ENCODE measurements around the gene AIG1.

AIG1 gene

GRCh38 chr6:143169440-143169839 is 108.8 kb downstream of the AIG1 start:
- DNase-seq: no peak

- no peak for DNase-seq
Measured at GRCh38 chr6:143174516-143174915, 113.8 kb downstream of the AIG1 start.

- no peak for DNase-seq
Measured at GRCh38 chr6:143174951-143175350, 114.3 kb downstream of the AIG1 start.

DNA sequence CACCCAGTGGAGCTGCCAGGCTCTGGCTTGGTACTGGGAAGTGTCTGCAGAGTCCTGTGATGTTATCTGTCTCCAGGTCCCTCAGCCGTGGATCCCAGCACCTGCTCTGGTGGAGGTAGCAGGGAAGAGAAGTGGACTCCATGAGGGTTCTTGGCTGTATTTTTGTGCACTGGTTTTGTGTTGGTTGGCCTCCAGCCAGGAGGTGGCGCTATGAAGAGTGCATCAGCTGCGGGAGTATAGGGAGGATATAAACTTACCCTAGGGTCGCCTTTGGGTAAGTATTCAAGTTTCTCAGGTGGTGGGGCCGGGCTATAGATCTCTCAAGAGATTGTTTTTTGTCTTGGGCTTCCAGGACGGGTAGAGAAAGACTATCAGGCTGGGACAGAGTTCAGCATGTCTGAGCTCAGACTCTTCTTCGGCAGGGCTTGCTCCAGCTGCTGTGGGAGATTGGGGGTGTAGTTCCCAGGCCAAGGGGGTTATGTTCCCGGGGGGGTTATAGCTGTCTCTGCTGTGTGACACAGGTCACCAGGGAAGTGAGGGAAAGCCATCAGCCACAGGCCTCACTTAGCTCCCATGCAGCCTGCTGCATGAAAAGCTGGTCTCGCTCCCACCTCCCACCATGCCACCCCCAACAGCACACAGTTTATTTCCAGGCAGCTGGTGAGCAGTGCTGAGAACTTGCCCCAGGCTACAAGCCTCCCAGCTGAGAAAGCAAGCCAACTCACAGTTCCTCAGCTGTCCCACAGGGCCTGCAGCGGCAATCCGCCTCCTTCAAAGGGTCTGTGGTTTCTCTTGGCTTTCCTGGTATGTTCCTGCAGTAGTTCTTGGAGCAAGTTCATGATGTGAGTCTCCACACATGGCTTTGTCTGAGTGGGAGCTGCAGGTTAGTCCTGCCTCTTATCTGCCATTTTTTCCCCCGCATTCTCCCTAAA is 115.7 kb downstream of the AIG1 start:
- DNase-seq: no peak

DNA sequence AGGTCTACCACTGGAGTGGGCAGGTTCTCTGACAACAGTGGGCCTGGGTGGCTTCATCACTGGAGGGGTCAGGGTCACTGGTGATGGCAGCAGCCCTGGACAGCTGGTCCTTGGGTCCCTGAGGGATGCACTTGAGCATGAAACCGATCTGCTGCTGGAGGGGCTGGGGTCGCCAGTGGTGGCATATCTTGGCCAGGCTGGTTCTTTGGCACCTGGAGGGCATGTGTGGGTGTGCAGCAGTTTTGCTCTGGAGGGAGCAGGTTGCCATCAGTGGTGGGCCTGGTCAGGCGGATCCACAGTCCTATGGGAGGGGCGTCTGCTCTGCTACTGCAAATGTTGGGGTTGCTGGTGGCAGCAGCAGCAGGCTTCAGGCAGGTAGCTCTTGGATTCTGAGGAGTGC is 117.0 kb downstream of the AIG1 start:
- DNase-seq: no peak

- no peak for DNase-seq
Measured at GRCh38 chr6:143179096-143179495, 118.4 kb downstream of the AIG1 start.

DNA sequence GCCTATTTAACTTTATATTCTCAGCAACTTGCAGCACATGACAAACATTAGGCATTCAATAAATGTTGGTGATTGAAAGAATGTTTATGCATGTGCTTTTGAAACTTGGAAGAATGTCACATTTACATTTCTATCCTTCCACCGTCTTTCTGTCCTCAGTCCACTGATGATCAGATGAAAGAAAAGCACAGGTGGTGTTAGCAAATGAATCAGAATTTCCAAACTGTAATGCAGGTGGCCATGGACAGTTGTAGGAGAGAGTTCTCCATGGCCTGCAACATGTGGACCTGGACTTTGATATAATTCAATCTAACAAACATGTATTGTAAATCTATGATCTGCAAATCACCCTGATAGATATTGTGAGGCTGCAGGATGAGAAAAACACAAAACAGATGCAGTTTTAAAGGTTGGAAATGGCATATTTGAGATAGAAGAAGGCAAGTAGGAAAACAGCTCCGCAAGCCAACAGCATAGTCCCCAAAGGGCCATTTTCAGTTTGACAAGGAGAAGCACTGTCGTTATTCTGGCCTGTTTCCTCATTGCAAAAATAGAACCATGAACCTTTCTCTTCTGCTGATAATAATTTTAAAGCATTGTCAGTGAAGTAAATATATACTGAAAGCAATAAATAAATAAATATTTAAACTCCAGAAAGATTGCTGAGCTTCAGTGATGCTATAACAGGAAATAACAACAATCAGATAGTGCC is 119.4 kb downstream of the AIG1 start:
- no peak for DNase-seq

GRCh38 chr6:143180826-143181225 is 120.1 kb downstream of the AIG1 start:
- DNase-seq: no peak

GRCh38 chr6:143183666-143184065 is 123.0 kb downstream of the AIG1 start:
- no peak for DNase-seq

DNA sequence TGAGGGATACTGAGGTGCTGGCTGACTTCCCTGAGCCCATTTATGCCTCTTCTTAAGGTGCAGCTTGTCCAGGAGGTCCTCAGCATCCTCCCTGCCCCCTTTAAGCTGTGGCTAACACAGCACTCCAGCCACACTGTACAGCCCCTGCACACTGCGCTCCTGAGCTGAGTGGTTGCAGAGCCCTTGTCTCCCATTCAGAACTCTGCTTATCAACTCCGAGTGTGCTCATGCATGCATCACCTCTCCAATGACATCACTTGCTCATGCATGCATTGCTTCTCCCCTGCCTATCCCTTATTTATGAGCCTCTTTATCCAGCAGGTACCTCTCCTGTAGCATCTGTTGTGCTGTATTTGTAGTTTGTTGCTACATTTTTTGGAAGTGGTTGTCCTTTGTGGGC is 124.6 kb downstream of the AIG1 start:
- no peak for DNase-seq

- no peak for DNase-seq
Measured at GRCh38 chr6:143187238-143187923, 126.7 kb downstream of the AIG1 start.

GRCh38 chr6:143188292-143188691 is 127.6 kb downstream of the AIG1 start:
- no peak for DNase-seq

DNA sequence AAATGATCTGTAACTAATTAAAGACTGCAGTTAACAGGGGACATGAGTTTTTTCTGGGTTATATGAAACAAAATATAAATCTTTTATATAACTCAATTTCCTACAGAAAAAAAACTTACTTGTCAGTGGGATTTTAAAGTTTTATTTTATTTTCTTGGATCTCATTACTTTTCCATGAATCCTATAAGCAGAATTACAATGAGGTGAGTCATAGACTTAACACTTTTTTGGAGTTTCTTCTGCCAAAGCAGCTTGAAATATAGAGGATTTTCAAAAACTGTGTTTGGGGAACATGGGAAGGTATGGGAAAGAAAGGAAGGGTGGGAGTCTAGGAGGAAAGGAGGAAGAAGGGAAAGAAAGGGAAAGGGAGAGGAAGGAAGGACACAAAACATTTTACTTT is 130.7 kb downstream of the AIG1 start:
- DNase-seq: no peak

GRCh38 chr6:143192766-143193165 is 132.1 kb downstream of the AIG1 start:
- no peak for DNase-seq

DNA sequence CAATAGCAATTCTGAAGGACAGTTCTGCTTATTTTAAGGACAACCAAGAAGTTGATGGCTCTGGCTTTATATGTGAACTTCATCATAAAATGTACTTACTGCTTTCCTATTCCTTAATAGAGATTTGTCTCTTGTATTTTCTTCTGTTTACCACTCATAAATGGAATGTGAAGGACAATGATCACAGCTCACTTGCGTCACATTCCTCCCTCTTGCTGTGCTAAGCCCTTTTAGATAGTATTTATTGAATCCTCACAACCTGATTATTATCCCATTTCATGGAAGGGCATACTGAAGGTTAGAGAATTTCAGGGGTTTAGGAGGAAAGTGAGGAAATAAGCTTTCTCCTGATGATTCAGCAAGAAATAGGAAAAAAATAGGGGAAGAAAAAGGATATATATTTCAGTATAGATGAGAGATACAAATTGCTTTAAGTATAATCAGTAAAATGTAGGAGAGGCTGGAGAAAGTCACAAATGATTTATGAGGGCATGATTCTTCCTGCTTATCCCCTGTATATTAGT is 132.9 kb downstream of the AIG1 start:
- DNase-seq: no peak

DNA sequence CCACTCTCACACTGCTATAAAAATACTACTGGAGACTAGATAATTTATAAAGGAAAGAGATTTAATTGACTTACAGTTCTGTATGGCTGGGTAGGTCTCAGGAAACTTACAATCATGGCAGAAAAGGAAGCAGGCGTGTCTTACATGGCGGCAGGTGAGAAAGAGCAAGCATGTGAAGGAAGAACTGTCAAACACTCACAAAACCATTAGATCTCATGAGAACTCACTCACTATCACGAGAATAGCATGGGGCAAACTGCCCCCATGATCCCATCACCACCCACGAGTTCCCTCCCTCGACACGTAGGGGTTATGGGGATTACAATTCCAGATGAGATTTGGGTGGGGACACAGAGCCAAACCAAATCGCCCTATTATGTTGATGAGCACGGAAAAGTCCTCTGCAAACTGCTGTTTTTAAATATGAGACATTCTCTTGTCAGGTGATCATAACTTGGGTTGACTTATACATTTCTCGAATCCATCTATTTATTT is 133.5 kb downstream of the AIG1 start:
- DNase-seq: no peak

DNA sequence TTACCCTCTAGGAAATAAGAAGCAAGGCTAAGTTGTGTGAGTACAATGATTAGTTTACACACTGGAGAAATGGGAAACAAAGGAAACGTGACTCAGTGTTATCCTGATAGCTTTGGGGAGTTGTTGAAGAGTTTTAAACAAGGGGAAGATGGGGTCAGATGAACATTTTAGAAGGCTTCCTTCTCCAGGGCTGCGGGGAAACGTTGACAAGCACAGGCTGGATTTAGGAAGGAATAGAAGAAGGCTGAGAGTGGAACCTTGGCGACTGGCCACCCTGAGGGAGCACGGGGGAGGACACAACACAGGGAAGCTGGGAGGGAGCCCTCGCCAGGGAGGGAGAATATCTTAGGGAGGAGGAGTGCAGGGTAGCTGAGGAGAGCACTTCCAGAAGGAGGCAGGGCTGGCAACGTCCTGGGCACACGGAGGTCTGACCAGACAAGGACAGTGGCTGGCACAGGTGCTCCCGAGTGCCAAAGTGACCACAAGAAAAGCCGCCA is 134.7 kb downstream of the AIG1 start:
- DNase-seq: no peak

GRCh38 chr6:143196525-143197225 is 136.0 kb downstream of the AIG1 start:
- DNase-seq: no peak

- no peak for DNase-seq
Measured at GRCh38 chr6:143197377-143197776, 136.7 kb downstream of the AIG1 start.

GRCh38 chr6:143198312-143198711 is 137.6 kb downstream of the AIG1 start:
- DNase-seq: no peak

GRCh38 chr6:143199291-143199690 is 138.6 kb downstream of the AIG1 start:
- no peak for DNase-seq

DNA sequence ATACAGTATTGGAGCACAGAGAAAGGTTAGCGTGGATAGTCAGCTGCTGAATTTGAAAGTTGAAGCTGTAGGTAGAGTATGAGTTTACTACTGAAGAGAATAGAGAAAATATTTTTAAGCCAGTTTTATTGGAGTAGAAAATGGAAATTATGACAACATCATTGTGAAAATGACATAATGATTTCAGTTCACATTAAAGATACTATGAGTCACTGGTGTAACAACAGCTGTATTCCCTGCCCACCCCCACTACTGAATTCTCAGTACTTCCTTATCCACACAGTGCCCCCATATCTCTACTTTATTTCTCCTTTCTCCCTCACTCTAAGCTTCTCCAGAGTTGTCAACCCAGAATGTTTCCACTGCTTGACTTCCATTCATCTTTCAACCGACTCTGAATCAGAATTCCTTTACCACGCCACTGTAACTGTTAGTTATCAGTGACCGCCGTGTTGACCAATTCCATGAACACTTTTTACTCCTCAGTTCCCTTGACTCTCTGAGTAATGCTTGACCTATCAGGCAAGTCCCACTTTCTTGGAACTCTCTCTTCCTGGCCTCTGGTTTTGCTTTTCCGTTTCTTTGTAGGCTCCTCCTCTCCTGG is 139.6 kb downstream of the AIG1 start:
- no peak for DNase-seq
